Upper lobe of left lung (tissue), 6 donors: ENCODE data around the gene DGKI. TPM values are rescaled to one million over a fixed set of nuclear protein-coding genes. Genes with fewer than 3 reads are reported as not detected.

ENCODE experiments used
- ATAC-seq, 2 donors: fragments of 200-7000 bp; cut with Tn5 transposase; one replicate each; pipeline ENCODE4 v1.9.1; 2022; ENCODE audit warnings: mild to moderate bottlenecking in 2 of 2, moderate library complexity in 2 of 2; ENCODE audit not compliant: low FRiP score in 2 of 2
- DNase-seq, 2 donors: peaks; one replicate each; pipeline ENCODE4 v3.0.0-alpha.2; 2019 to 2020
- H3K27ac ChIP-seq, 4 donors: fragments of 200-600 bp; sonication (generic); one replicate each; pipeline ENCODE4 v1.5.1; 2016 to 2019
- H3K27me3 ChIP-seq, 4 donors: fragments of 200-600 bp; sonication (generic); one replicate each; pipeline ENCODE4 v1.5.1; 2017 to 2019
- H3K36me3 ChIP-seq, 4 donors: fragments of 200-600 bp; sonication (generic); one replicate each; pipeline ENCODE4 v1.5.1; 2016 to 2019
- H3K4me1 ChIP-seq, 4 donors: fragments of 200-600 bp; sonication (generic); one replicate each; pipeline ENCODE4 v1.5.1; 2018 to 2019
- H3K4me3 ChIP-seq, 4 donors: fragments of 200-600 bp; sonication (generic); one replicate each; pipeline ENCODE4 v1.5.1; 2017 to 2019; ENCODE audit warnings: mild to moderate bottlenecking in 2 of 4, moderate library complexity in 1 of 4
- H3K9me3 ChIP-seq, 4 donors: fragments of 200-600 bp; sonication (generic); one replicate each; pipeline ENCODE4 v1.5.1; 2018 to 2019
- CTCF ChIP-seq, 6 experiments: fragments of 450-650 bp in 4 of 6; fragments of 200-600 bp in 2 of 6; sonication (generic) in 2 of 6; IDR thresholded peaks; one replicate each; pipeline ENCODE4 v1.5.1; 2016 to 2019; ENCODE audit warnings: antibody characterized with exemption in 6 of 6
- EP300 ChIP-seq, 4 donors: sonication (generic); formaldehyde crosslinking; IDR thresholded peaks; one replicate each; pipeline ENCODE4 v1.5.1; 2017; ENCODE audit warnings: antibody characterized with exemption in 4 of 4, control low read depth in 2 of 4
- POLR2A ChIP-seq, 4 donors: fragments of 450-650 bp; IDR thresholded peaks; one replicate each; pipeline ENCODE4 v1.5.1; 2016 to 2017; ENCODE audit warnings: antibody characterized with exemption in 4 of 4, mild to moderate bottlenecking in 2 of 4
- POLR2AphosphoS5 ChIP-seq, 2 donors: sonication (generic); formaldehyde crosslinking; IDR thresholded peaks; one replicate each; pipeline ENCODE4 v1.5.1; 2017; ENCODE audit warnings: antibody characterized with exemption in 2 of 2
- WGBS, 2 donors: methylation state at CpG; one replicate each; pipeline ENCODE4 v1.1.5; 2017 to 2018; 5-methylcytosine and 5-hydroxymethylcytosine counted together
- total RNA-seq, 6 donors: library from RNA; depleted of rRNA in 4 of 6; stranded (reverse); fragments of >200 nt in 4 of 6; gene quantifications; one replicate each; pipeline versions ENCODE4 v1.1.0 to v1.2.1, GENCODE V29; 2016 to 2021
- donor health status: DM: no; HTN: no; CAD: no; lungs with moderate emphysema.
- donor health status: DM: no; HTN: yes; CAD: no; lungs with severe emphysema.

DGKI gene
- total RNA-seq, 6 donors from 2014 or later, result under 0.01 to 4.5 (median 0.34) TPM; not detected in 1

GRCh38 chr7:137804836-137805235 is 41.9 kb downstream of the DGKI start:
- ATAC-seq (no peak), DNase-seq (no peak)
- no peak for TF ChIP-seq POLR2A (IDR thresholded peaks at IDR 0.05)
- TF ChIP-seq EP300 (IDR thresholded peaks at IDR 0.05), result no peak
- TF ChIP-seq POLR2AphosphoS5 (IDR thresholded peaks at IDR 0.05), result no peak
- no peak for TF ChIP-seq CTCF (IDR thresholded peaks at IDR 0.05)
- H3K27me3 ChIP-seq, result no peaks in the 10 kb centered on the region
- WGBS, 2 donors, result 58 to 67% methylated on average over 2 of the region's 2 CpGs
- no peak overlapping the region for H3K4me3 ChIP-seq
- no peak overlapping the region for H3K27ac ChIP-seq
- H3K36me3 ChIP-seq, result no peaks in the 10 kb centered on the region
- no peaks in the 10 kb centered on the region for H3K9me3 ChIP-seq
- H3K4me1 ChIP-seq, result no peaks in the 10 kb centered on the region

- Histone ChIP-seq H3K27ac (no peak overlapping the region), H3K4me3 (no peak overlapping the region), H3K4me1 (no peaks in the 10 kb centered on the region), H3K9me3 (no peaks in the 10 kb centered on the region), H3K27me3 (no peaks in the 10 kb centered on the region), H3K36me3 (no peaks in the 10 kb centered on the region)
- WGBS, 2 donors, result 47 to 56% methylated on average over 1 of the region's 1 CpG
- ATAC-seq (no peak), DNase-seq (no peak)
- TF ChIP-seq POLR2A (IDR thresholded peaks at IDR 0.05) (no peak), POLR2AphosphoS5 (IDR thresholded peaks at IDR 0.05) (no peak), CTCF (IDR thresholded peaks at IDR 0.05) (no peak), EP300 (IDR thresholded peaks at IDR 0.05) (no peak)
These were observed 45.3 kb downstream of the DGKI start for GRCh38 chr7:137801491-137801890.

GRCh38 chr7:137801003-137801402 is 45.8 kb downstream of the DGKI start:
- Histone ChIP-seq H3K27me3 (no peaks in the 10 kb centered on the region), H3K36me3 (no peaks in the 10 kb centered on the region), H3K4me3 (no peak overlapping the region), H3K27ac (no peak overlapping the region), H3K4me1 (no peaks in the 10 kb centered on the region), H3K9me3 (no peaks in the 10 kb centered on the region)
- WGBS, 2 donors, result 38 to 42% methylated on average over 1 of the region's 1 CpG
- DNase-seq (no peak), ATAC-seq (no peak)
- TF ChIP-seq POLR2A (IDR thresholded peaks at IDR 0.05) (no peak), POLR2AphosphoS5 (IDR thresholded peaks at IDR 0.05) (no peak), CTCF (IDR thresholded peaks at IDR 0.05) (no peak), EP300 (IDR thresholded peaks at IDR 0.05) (no peak)

GRCh38 chr7:137798073-137798763 is 48.6 kb downstream of the DGKI start:
- DNase-seq (no peak), ATAC-seq (no peak)
- no peaks in the 10 kb centered on the region for H3K27me3 ChIP-seq
- H3K9me3 ChIP-seq, result no peaks in the 10 kb centered on the region
- no peak for TF ChIP-seq POLR2AphosphoS5 (IDR thresholded peaks at IDR 0.05)
- no peak for TF ChIP-seq EP300 (IDR thresholded peaks at IDR 0.05)
- no peak for TF ChIP-seq CTCF (IDR thresholded peaks at IDR 0.05)
- no peak for TF ChIP-seq POLR2A (IDR thresholded peaks at IDR 0.05)
- H3K4me1 ChIP-seq, result no peaks in the 10 kb centered on the region
- H3K27ac ChIP-seq, result no peak overlapping the region
- H3K4me3 ChIP-seq, result no peak overlapping the region
- whole genome bisulfite sequencing, 2 donors, result 72 to 92% methylated on average over 4 of the region's 4 CpGs
- no peaks in the 10 kb centered on the region for H3K36me3 ChIP-seq

- DNase-seq (no peak), ATAC-seq (no peak)
- Histone ChIP-seq H3K36me3 (no peaks in the 10 kb centered on the region), H3K27me3 (no peaks in the 10 kb centered on the region), H3K4me3 (no peak overlapping the region), H3K4me1 (no peaks in the 10 kb centered on the region), H3K9me3 (no peaks in the 10 kb centered on the region), H3K27ac (no peak overlapping the region)
- WGBS, 2 donors, result 91% methylated on average over 4 of the region's 4 CpGs
- TF ChIP-seq POLR2AphosphoS5 (IDR thresholded peaks at IDR 0.05) (no peak), EP300 (IDR thresholded peaks at IDR 0.05) (no peak), CTCF (IDR thresholded peaks at IDR 0.05) (no peak), POLR2A (IDR thresholded peaks at IDR 0.05) (no peak)
These were observed 51.6 kb downstream of the DGKI start for GRCh38 chr7:137795211-137795610.
